OCI-LY1 (cell line): ENCODE measurements around the gene PTPN21.

Experiments
- EZH2 ChIP-seq: fragments of 200-600 bp; sonication (generic), shearing (Covaris generic); IDR thresholded peaks from 2 replicates; pipeline ENCODE4 v1.8.0; 2017; ENCODE audit warnings: borderline replicate concordance, mixed run types, mild to moderate bottlenecking, antibody characterized with exemption, low read length, moderate library complexity, mixed read lengths
- TF ChIP-seq, protein P1 (sequence below): fragments of 200-600 bp; sonication (generic), shearing (Covaris generic); IDR thresholded peaks from 2 replicates; pipeline ENCODE4 v1.5.1; 2017; ENCODE audit warnings: mild to moderate bottlenecking, antibody characterized with exemption, low read length, moderate library complexity, mixed read lengths

DNA sequence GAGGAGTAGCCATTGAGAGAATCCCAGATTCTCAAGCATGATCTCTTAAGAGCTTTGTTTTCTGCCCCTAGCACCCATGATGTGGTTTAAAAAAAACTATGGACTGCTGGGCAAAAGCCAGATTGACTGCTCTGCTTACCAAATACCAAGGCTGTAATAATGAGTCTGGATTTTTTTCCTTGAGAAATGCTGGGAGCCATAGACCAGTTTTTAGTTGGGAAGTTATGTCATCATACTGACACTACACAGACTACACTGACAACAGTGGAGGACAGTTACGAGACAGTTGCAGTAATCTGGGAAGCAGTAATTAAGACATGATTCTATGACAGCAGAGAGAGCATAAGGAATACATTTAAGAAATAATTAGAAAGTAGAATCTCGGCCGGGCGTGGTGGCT lies 133.5 kb downstream of the PTPN21 start:
- TF ChIP-seq, protein P1, sequence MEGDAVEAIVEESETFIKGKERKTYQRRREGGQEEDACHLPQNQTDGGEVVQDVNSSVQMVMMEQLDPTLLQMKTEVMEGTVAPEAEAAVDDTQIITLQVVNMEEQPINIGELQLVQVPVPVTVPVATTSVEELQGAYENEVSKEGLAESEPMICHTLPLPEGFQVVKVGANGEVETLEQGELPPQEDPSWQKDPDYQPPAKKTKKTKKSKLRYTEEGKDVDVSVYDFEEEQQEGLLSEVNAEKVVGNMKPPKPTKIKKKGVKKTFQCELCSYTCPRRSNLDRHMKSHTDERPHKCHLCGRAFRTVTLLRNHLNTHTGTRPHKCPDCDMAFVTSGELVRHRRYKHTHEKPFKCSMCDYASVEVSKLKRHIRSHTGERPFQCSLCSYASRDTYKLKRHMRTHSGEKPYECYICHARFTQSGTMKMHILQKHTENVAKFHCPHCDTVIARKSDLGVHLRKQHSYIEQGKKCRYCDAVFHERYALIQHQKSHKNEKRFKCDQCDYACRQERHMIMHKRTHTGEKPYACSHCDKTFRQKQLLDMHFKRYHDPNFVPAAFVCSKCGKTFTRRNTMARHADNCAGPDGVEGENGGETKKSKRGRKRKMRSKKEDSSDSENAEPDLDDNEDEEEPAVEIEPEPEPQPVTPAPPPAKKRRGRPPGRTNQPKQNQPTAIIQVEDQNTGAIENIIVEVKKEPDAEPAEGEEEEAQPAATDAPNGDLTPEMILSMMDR: no peak
- TF ChIP-seq EZH2: no peak
